Measurements from ENCODE around the gene SF3B5. TPM values are rescaled to one million over a fixed set of nuclear protein-coding genes. Genes with fewer than 3 reads are reported as not detected.

The SF3B5 gene
- total RNA-seq, 1 donor from 2014 or later: 112 TPM

DNA sequence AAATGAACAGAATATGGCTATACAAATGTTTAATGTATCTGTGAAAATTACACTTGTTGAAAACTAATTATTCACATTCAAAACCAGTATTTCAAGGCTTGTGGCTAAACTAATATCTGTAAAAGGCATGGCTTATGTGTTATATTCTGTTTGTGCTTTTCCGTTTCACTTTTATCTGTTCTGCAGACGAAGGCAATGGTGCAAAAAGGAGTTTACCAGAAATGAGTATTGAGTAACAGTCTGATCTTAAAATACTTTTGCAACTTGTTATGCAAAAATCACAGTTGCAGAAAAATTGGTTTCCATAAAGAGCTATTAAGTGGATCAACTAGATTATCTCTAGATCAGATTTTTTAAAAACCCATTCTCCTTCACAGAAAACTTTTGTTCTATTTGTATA, 45.5 kb upstream of the SF3B5 start:
- no peak overlapping the region for H3K4me3 ChIP-seq
- no peaks in the 10 kb centered on the region for H3K27me3 ChIP-seq (ENCODE audit: low read depth)
- H3K9me3 ChIP-seq: no peaks in the 10 kb centered on the region
- ATAC-seq (no peak), DNase-seq (no peak)
- H3K27ac ChIP-seq: no peak overlapping the region
- intact Hi-C loops (cut with DNase I): no loop called here
- no peaks in the 10 kb centered on the region for H3K4me1 ChIP-seq
- no peaks in the 10 kb centered on the region for H3K36me3 ChIP-seq
- TF ChIP-seq CTCF (IDR thresholded peaks at IDR 0.05): no peak

GRCh38 chr6:144139817-144140216, 44.4 kb upstream of the SF3B5 start:
- no peak for TF ChIP-seq CTCF (IDR thresholded peaks at IDR 0.05)
- no peak for ATAC-seq
- H3K4me1 ChIP-seq: no peaks in the 10 kb centered on the region

GRCh38 chr6:144138542-144138941, 43.2 kb upstream of the SF3B5 start:
- TF ChIP-seq CTCF (IDR thresholded peaks at IDR 0.05): no peak
- Histone ChIP-seq H3K27me3 (ENCODE audit: low read depth) (no peaks in the 10 kb centered on the region), H3K4me1 (no peaks in the 10 kb centered on the region), H3K27ac (no peak overlapping the region), H3K4me3 (no peak overlapping the region), H3K9me3 (no peaks in the 10 kb centered on the region), H3K36me3 (no peaks in the 10 kb centered on the region)
- ATAC-seq (no peak), DNase-seq (no peak)
- intact Hi-C loops (cut with DNase I): no loop called here

More at GRCh38 chr6:144139817-144140216, 44.4 kb upstream of the SF3B5 start:
- Histone ChIP-seq H3K36me3 (no peaks in the 10 kb centered on the region), H3K4me3 (no peak overlapping the region), H3K27ac (no peak overlapping the region), H3K9me3 (no peaks in the 10 kb centered on the region), H3K27me3 (ENCODE audit: low read depth) (no peaks in the 10 kb centered on the region)
- no peak for DNase-seq
- intact Hi-C loops (cut with DNase I): no loop called here

DNA sequence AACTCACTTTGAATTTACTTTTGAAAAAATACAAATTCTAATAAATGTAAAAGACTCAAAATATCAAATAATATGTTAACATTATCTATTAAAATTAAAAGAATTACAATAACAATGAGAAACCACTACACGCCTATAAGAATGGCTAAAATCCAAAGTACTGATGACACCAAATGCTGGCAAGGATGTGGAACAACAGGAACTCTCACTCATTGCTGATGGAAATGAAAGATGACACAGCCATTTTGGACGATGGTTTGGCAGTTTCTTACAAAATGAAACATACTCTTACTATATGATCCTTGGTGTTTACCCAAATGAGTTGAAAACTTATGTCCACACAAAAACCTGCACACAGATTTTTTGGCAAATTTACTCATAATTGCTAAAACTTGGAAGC, 39.4 kb upstream of the SF3B5 start:
- TF ChIP-seq CTCF (IDR thresholded peaks at IDR 0.05): no peak
- intact Hi-C loops (cut with DNase I): no loop called here
- Histone ChIP-seq H3K27me3 (ENCODE audit: low read depth) (no peaks in the 10 kb centered on the region), H3K4me1 (no peaks in the 10 kb centered on the region), H3K27ac (no peak overlapping the region), H3K36me3 (no peaks in the 10 kb centered on the region), H3K9me3 (no peaks in the 10 kb centered on the region), H3K4me3 (no peak overlapping the region)
- ATAC-seq: no peak
- no peak for DNase-seq

- H3K4me1 ChIP-seq: no peaks in the 10 kb centered on the region
- no peak overlapping the region for H3K4me3 ChIP-seq
- H3K36me3 ChIP-seq: no peaks in the 10 kb centered on the region
- ATAC-seq (no peak), DNase-seq (no peak)
- intact Hi-C loops (cut with DNase I): no loop called here
- no peak for TF ChIP-seq CTCF (IDR thresholded peaks at IDR 0.05)
- no peak overlapping the region for H3K27ac ChIP-seq
- H3K9me3 ChIP-seq: no peaks in the 10 kb centered on the region
- no peaks in the 10 kb centered on the region for H3K27me3 ChIP-seq (ENCODE audit: low read depth)
These were observed 38.8 kb upstream of the SF3B5 start for GRCh38 chr6:144134176-144134575.
